Natural killer cell (primary cell): ENCODE data around the gene GULP1. TPM values are rescaled to one million over a fixed set of nuclear protein-coding genes. Genes with fewer than 3 reads are reported as not detected.

Source experiments
- ATAC-seq, 3 donors: fragments of 150-1000 bp in 2 of 3; fragments of 200-7000 bp in 1 of 3; cut with Tn5 transposase; 1 replicate in 1 of 3; 2 replicates in 2 of 3; pipeline ENCODE4 v1.10.0; 2021; ENCODE audit warnings: mild to moderate bottlenecking in 2 of 3, moderate library complexity in 2 of 3
- DNase-seq, 2 donors: peaks; one replicate each; pipeline versions ENCODE4 v3.0.0 to v3.0.0-alpha.2; 2013 to 2021; ENCODE audit warnings: mixed read lengths in 1 of 2
- H3K27ac ChIP-seq: one replicate; pipeline ENCODE4 v1.5.1; 2013; ENCODE audit warnings: mild to moderate bottlenecking, low read length
- H3K27me3 ChIP-seq: one replicate; pipeline ENCODE4 v1.6.1; 2013; ENCODE audit warnings: low read length; ENCODE audit not compliant: control insufficient read depth, insufficient read depth
- H3K36me3 ChIP-seq: one replicate; pipeline ENCODE4 v1.6.1; 2013; ENCODE audit warnings: low read length; ENCODE audit not compliant: control insufficient read depth, insufficient read depth
- H3K4me1 ChIP-seq: one replicate; pipeline ENCODE4 v1.6.1; 2013; ENCODE audit warnings: low read length; ENCODE audit not compliant: control insufficient read depth, insufficient read depth
- H3K4me3 ChIP-seq: one replicate; pipeline ENCODE4 v1.5.1; 2013; ENCODE audit warnings: low read length
- H3K9me3 ChIP-seq: one replicate; pipeline ENCODE4 v1.6.1; 2013; ENCODE audit warnings: low read length; ENCODE audit not compliant: control insufficient read depth, insufficient read depth
- H3K27ac Mint-ChIP-seq, 2 donors: one replicate each; pipeline ENCODE4 v1.8.0; 2022; ENCODE audit warnings: mild to moderate bottlenecking in 2 of 2, mixed read lengths in 2 of 2, moderate library complexity in 1 of 2
- H3K27me3 Mint-ChIP-seq, 2 donors: one replicate each; pipeline ENCODE4 v1.8.0; 2022; ENCODE audit warnings: low read depth in 2 of 2, mixed read lengths in 2 of 2
- H3K36me3 Mint-ChIP-seq: one replicate; pipeline ENCODE4 v1.8.0; 2022; ENCODE audit warnings: mixed read lengths
- H3K4me1 Mint-ChIP-seq, 2 donors: one replicate each; pipeline ENCODE4 v1.8.0; 2022; ENCODE audit warnings: mixed read lengths in 2 of 2
- H3K4me3 Mint-ChIP-seq: one replicate; pipeline ENCODE4 v1.8.0; 2022; ENCODE audit warnings: mild to moderate bottlenecking, moderate library complexity, mixed read lengths
- H3K9me3 Mint-ChIP-seq, 2 donors: one replicate each; pipeline ENCODE4 v1.8.0; 2022; ENCODE audit warnings: mixed read lengths in 2 of 2
- CTCF ChIP-seq: fragments of 200-600 bp; IDR thresholded peaks from one replicate; pipeline ENCODE4 v1.8.0; 2022; ENCODE audit warnings: antibody characterized with exemption
- WGBS: methylation state at CpG from one replicate; pipeline ENCODE4 v1.1.7; 2013; ENCODE audit warnings: missing lambda C conversion rate; ENCODE audit not compliant: insufficient coverage; 5-methylcytosine and 5-hydroxymethylcytosine counted together
- intact Hi-C: fragments of 100-400 bp; cut with micrococcal nuclease; formaldehyde crosslinking; loops from one replicate; pipeline ENCODE4 v1.14.2; 2022
- total RNA-seq, 4 donors: library from RNA; stranded (reverse); fragments of 120-200 nt in 1 of 4; gene quantifications; one replicate each; pipeline versions ENCODE4 v1.2.3 to v1.2.4, GENCODE V29; 2013 to 2022

Gene GULP1
- total RNA-seq, 3 donors from 2014 or later (not counting 1 experiment from before 2014, with no cell fraction given) = not detected

DNA sequence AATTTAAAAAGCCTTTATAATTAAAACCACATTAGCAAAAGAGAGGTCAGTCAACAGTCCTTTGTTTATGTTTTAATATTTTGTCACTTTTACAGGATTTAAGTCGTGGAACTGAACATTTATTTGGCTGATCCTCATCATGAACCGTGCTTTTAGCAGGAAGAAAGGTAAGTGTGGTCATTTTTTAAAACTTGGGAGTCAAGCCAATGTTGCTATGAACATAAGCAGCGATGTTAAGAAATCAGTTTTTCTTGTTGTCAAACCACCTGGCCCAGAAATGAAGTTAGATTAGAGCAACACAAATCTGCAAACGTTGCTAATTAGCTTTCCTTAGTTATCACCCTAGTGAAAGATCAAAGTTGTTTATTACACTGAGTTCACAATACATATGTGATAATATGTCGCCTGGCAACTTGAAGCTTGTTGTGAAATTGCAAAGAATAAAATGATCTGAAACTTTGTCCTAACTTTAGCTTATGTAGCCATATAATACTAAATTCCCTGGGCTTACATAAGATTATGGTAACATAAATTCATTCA, 186.0 kb downstream of the GULP1 start:
- no peaks in the 10 kb centered on the region for H3K27me3 Mint-ChIP-seq
- no peaks in the 10 kb centered on the region for H3K36me3 Mint-ChIP-seq
- TF ChIP-seq CTCF = no peak
- no peak for DNase-seq
- H3K9me3 Mint-ChIP-seq = peaks cover 6 to 10% of the 10 kb centered on the region in 2 donors
- WGBS = 52% methylated on average over 4 of the region's 5 CpGs
- Histone ChIP-seq H3K9me3 (peaks cover 7% of the 10 kb centered on the region), H3K27ac (no peak overlapping the region), H3K36me3 (no peaks in the 10 kb centered on the region), H3K4me1 (no peaks in the 10 kb centered on the region), H3K4me3 (no peak overlapping the region), H3K27me3 (no peaks in the 10 kb centered on the region)
- no peak overlapping the region for H3K27ac Mint-ChIP-seq
- ATAC-seq = no peak
- H3K4me3 Mint-ChIP-seq = no peak overlapping the region
- no peaks in the 10 kb centered on the region for H3K4me1 Mint-ChIP-seq
- intact Hi-C loops = no loop called here

DNA sequence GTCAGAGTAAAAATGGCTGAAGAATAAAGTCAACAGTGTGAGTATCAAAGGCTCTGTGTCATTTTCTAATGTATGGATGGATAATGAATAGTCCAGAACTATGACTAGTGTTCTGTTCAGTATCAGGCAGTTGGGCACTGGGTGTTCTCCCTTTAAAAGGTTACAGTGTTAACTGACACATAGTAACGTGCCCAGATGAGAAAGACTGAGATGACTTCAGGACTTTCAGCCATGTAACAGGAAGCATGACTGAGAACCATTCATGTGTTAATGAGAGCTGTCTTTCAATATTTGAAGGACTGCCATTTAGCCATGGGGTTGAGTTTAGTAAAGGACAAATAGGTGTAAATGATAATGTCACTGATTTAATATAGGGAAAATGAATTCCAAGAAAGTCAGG, 187.1 kb downstream of the GULP1 start:
- Mint-ChIP-seq H3K4me3 (no peak overlapping the region), H3K9me3 (peaks cover 4 to 6% of the 10 kb centered on the region in 2 donors), H3K27me3 (no peaks in the 10 kb centered on the region), H3K36me3 (no peaks in the 10 kb centered on the region), H3K4me1 (no peaks in the 10 kb centered on the region), H3K27ac (no peak overlapping the region)
- peaks cover 5% of the 10 kb centered on the region for H3K9me3 ChIP-seq
- H3K36me3 ChIP-seq = no peaks in the 10 kb centered on the region
- TF ChIP-seq CTCF = no peak
- H3K4me1 ChIP-seq = no peaks in the 10 kb centered on the region
- no peaks in the 10 kb centered on the region for H3K27me3 ChIP-seq
- no peak for ATAC-seq
- DNase-seq = no peak
- intact Hi-C loops = no loop called here
- 57% methylated on average over 1 of the region's 1 CpG for WGBS
- H3K4me3 ChIP-seq = no peak overlapping the region
- no peak overlapping the region for H3K27ac ChIP-seq

GRCh38 chr2:188481474-188481873, 189.8 kb downstream of the GULP1 start:
- DNase-seq = no peak
- no peak overlapping the region for H3K27ac Mint-ChIP-seq
- H3K4me1 Mint-ChIP-seq = no peaks in the 10 kb centered on the region
- TF ChIP-seq CTCF = no peak
- Histone ChIP-seq H3K4me1 (no peaks in the 10 kb centered on the region), H3K9me3 (no peaks in the 10 kb centered on the region), H3K27ac (no peak overlapping the region), H3K27me3 (no peaks in the 10 kb centered on the region), H3K36me3 (no peaks in the 10 kb centered on the region), H3K4me3 (no peak overlapping the region)
- no peaks in the 10 kb centered on the region for H3K36me3 Mint-ChIP-seq
- ATAC-seq = no peak
- no peak overlapping the region for H3K4me3 Mint-ChIP-seq
- H3K9me3 Mint-ChIP-seq = peaks cover 5 to 6% of the 10 kb centered on the region in 2 donors
- H3K27me3 Mint-ChIP-seq = no peaks in the 10 kb centered on the region
- intact Hi-C loops = no loop called here
- WGBS = 73% methylated on average over 2 of the region's 2 CpGs

DNA sequence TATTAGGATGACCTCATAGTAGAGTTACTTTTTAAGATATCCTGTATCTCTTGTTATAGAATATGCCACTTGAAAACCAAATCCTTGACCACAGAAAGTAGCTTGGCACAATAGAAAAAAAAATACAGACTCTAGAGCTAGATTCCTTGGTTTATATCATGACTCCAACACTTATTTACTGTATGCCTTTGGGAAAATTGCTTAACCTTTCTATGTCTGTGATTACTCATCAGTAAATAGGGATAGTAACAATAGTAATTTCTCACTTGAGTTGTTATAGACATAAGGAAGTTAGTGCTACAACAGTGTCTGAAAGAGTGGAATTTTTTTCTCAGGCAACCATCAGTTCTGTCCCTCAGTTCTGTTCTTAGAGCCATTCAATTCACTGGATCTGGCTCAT, 193.8 kb downstream of the GULP1 start:
- intact Hi-C loops = no loop called here
- no peaks in the 10 kb centered on the region for H3K36me3 Mint-ChIP-seq

More for the DNA sequence above, 193.8 kb downstream of the GULP1 start:
- H3K27me3 ChIP-seq = no peaks in the 10 kb centered on the region
- H3K27ac ChIP-seq = no peak overlapping the region
- no peaks in the 10 kb centered on the region for H3K36me3 ChIP-seq
- TF ChIP-seq CTCF = no peak
- Mint-ChIP-seq H3K9me3 (peaks cover 3 to 7% of the 10 kb centered on the region in 2 donors), H3K27me3 (no peaks in the 10 kb centered on the region), H3K4me1 (no peaks in the 10 kb centered on the region), H3K27ac (no peak overlapping the region), H3K4me3 (no peak overlapping the region)
- ATAC-seq (no peak), DNase-seq (no peak)
- H3K4me1 ChIP-seq = no peaks in the 10 kb centered on the region
- H3K9me3 ChIP-seq = no peaks in the 10 kb centered on the region
- no peak overlapping the region for H3K4me3 ChIP-seq
